GM12874 (cell line): Measurements from ENCODE around the gene NEURL1B.

Source experiments
- CTCF ChIP-seq: IDR thresholded peaks from 2 replicates; pipeline ENCODE4 v1.5.1; 2011; ENCODE audit warnings: low read depth, mild to moderate bottlenecking, control low read depth, low read length, moderate library complexity; ENCODE audit not compliant: insufficient read depth

The NEURL1B gene

GRCh38 chr5:172637110-172637580 lies 3.9 kb upstream of the NEURL1B start:
- no peak for TF ChIP-seq CTCF

- no peak for TF ChIP-seq CTCF
Measured at GRCh38 chr5:172637740-172638139, 3.3 kb upstream of the NEURL1B start.

- TF ChIP-seq CTCF, result no peak
Measured at GRCh38 chr5:172638209-172638768, 2.8 kb upstream of the NEURL1B start.

GRCh38 chr5:172640139-172640538 lies 924 bp upstream of the NEURL1B start:
- no peak for TF ChIP-seq CTCF

GRCh38 chr5:172641359-172642050 lies 442 bp downstream of the NEURL1B start:
- no peak for TF ChIP-seq CTCF

GRCh38 chr5:172642051-172642409 lies 967 bp downstream of the NEURL1B start:
- no peak for TF ChIP-seq CTCF

GRCh38 chr5:172642486-172642885 lies 1.4 kb downstream of the NEURL1B start:
- no peak for TF ChIP-seq CTCF
